WTC11 (cell line): ENCODE results near the gene DLG1. TPM values are rescaled to one million over a fixed set of nuclear protein-coding genes. Genes with fewer than 3 reads are reported as not detected.

Source experiments
- ATAC-seq: fragments of 200-7000 bp; cut with Tn5 transposase; 2 replicates; pipeline ENCODE4 v1.10.0; 2021; ENCODE audit warnings: mild to moderate bottlenecking, moderate library complexity
- CTCF ChIA-PET: fragments of 300-600 bp; sonication (Branson Sonifier 250); formaldehyde crosslinking; loops from one replicate; lab custom pipeline; 2021; ENCODE audit warnings: antibody characterized with exemption; lab: Charles Lee
- POLR2A ChIA-PET: fragments of 350-600 bp; sonication (Branson Sonifier 250); formaldehyde crosslinking; loops from one replicate; lab custom pipeline; 2021; ENCODE audit warnings: antibody characterized with exemption; lab: Charles Lee
- DNase-seq: peaks from one replicate; pipeline ENCODE4 v3.0.0; 2021; ENCODE audit warnings: low spot score
- H3K27ac Mint-ChIP-seq: 2 replicates; pipeline ENCODE4 v1.8.0; 2021; ENCODE audit warnings: mixed read lengths
- H3K27me3 Mint-ChIP-seq: 2 replicates; pipeline ENCODE4 v1.8.0; 2021; ENCODE audit warnings: low read depth, mild to moderate bottlenecking, moderate library complexity, mixed read lengths
- H3K36me3 Mint-ChIP-seq: 2 replicates; pipeline ENCODE4 v1.8.0; 2021; ENCODE audit warnings: mixed read lengths
- H3K4me1 Mint-ChIP-seq: 2 replicates; pipeline ENCODE4 v1.8.0; 2022; ENCODE audit warnings: mixed read lengths
- H3K4me3 Mint-ChIP-seq: 2 replicates; pipeline ENCODE4 v1.8.0; 2021; ENCODE audit warnings: mild to moderate bottlenecking, moderate library complexity, mixed read lengths
- H3K9me3 Mint-ChIP-seq: 2 replicates; pipeline ENCODE4 v1.8.0; 2021; ENCODE audit warnings: mixed read lengths
- ATF2 ChIP-seq: sonication (generic); formaldehyde crosslinking; IDR thresholded peaks from 2 replicates; pipeline ENCODE4 v1.8.1; 2022; ENCODE audit warnings: low read depth, missing genetic modification reagents, borderline replicate concordance
- FOXJ3 ChIP-seq: sonication (generic); formaldehyde crosslinking; IDR thresholded peaks from 2 replicates; pipeline ENCODE4 v1.9.0; 2021; ENCODE audit warnings: missing genetic modification reagents, mild to moderate bottlenecking, borderline replicate concordance
- FOXK1 ChIP-seq: sonication (generic); formaldehyde crosslinking; IDR thresholded peaks from 2 replicates; pipeline ENCODE4 v1.8.0; 2022; ENCODE audit warnings: mild to moderate bottlenecking, moderate library complexity, missing genetic modification reagents
- GABPB1 ChIP-seq: sonication (generic); formaldehyde crosslinking; IDR thresholded peaks from 2 replicates; pipeline ENCODE4 v1.8.1; 2023; ENCODE audit warnings: mild to moderate bottlenecking, missing genetic modification reagents
- JAZF1 ChIP-seq: fragments of 250-450 bp; sonication (Bioruptor Pico); IDR thresholded peaks from 2 replicates; pipeline ENCODE4 v1.9.0; 2021; ENCODE audit warnings: moderate library complexity, mild to moderate bottlenecking, inconsistent platforms
- KAT7 ChIP-seq: sonication (generic); formaldehyde crosslinking; IDR thresholded peaks from 2 replicates; pipeline ENCODE4 v1.8.1; 2023; ENCODE audit warnings: missing genetic modification reagents, mild to moderate bottlenecking, borderline replicate concordance
- NFATC4 ChIP-seq: fragments of 250-450 bp; sonication (Bioruptor Pico); IDR thresholded peaks from 2 replicates; pipeline ENCODE4 v1.9.0; 2021; ENCODE audit warnings: mild to moderate bottlenecking
- OVOL2 ChIP-seq: fragments of 250-450 bp; sonication (Bioruptor Pico); IDR thresholded peaks from 2 replicates; pipeline ENCODE4 v1.9.0; 2021; ENCODE audit warnings: mild to moderate bottlenecking, borderline replicate concordance
- RORB ChIP-seq: fragments of 250-450 bp; sonication (Bioruptor Pico); IDR thresholded peaks from 2 replicates; pipeline ENCODE4 v1.9.0; 2021; ENCODE audit warnings: mild to moderate bottlenecking
- SMAD4 ChIP-seq: sonication (generic); formaldehyde crosslinking; IDR thresholded peaks from 2 replicates; pipeline ENCODE4 v1.8.0; 2022; ENCODE audit warnings: mild to moderate bottlenecking, missing genetic modification reagents
- SP1 ChIP-seq: sonication (generic); formaldehyde crosslinking; conservative IDR thresholded peaks from 2 replicates; pipeline ENCODE4 v1.8.1; 2022; ENCODE audit warnings: missing genetic modification reagents
- ZNF219 ChIP-seq: sonication (generic); formaldehyde crosslinking; IDR thresholded peaks from 2 replicates; pipeline ENCODE4 v1.8.0; 2023; ENCODE audit warnings: missing genetic modification reagents, mild to moderate bottlenecking, borderline replicate concordance
- ZNF317 ChIP-seq: sonication (generic); formaldehyde crosslinking; IDR thresholded peaks from 2 replicates; pipeline ENCODE4 v1.8.1; 2023; ENCODE audit warnings: low read depth, mild to moderate bottlenecking, moderate library complexity, missing genetic modification reagents, borderline replicate concordance
- ZNF416 ChIP-seq: fragments of 250-450 bp; sonication (Bioruptor Pico); IDR thresholded peaks from 2 replicates; pipeline ENCODE4 v1.9.0; 2021; ENCODE audit warnings: mild to moderate bottlenecking, inconsistent platforms
- ZNF423 ChIP-seq: fragments of 250-450 bp; sonication (Bioruptor Pico); IDR thresholded peaks from 2 replicates; pipeline ENCODE4 v2.1.2; 2022; ENCODE audit warnings: mild to moderate bottlenecking, moderate library complexity
- total RNA-seq: library from RNA; stranded (reverse); gene quantifications from 3 replicates; pipeline ENCODE4 v1.2.3, GENCODE V29; 2021
- TF ChIP-seq, protein P1 (sequence below): fragments of 250-450 bp; sonication (Bioruptor Pico); conservative IDR thresholded peaks from 2 replicates; pipeline ENCODE4 v1.9.0; 2021; ENCODE audit warnings: mild to moderate bottlenecking
- TF ChIP-seq, protein P2 (sequence below): fragments of 250-450 bp; sonication (Bioruptor Pico); IDR thresholded peaks from 2 replicates; pipeline ENCODE4 v1.9.0; 2021; ENCODE audit warnings: moderate library complexity, mild to moderate bottlenecking, inconsistent platforms, borderline replicate concordance
- TF ChIP-seq, protein P3 (sequence below): sonication (generic); formaldehyde crosslinking; IDR thresholded peaks from 2 replicates; pipeline ENCODE4 v1.8.1; 2023; ENCODE audit warnings: mild to moderate bottlenecking, moderate library complexity, missing genetic modification reagents
- TF ChIP-seq, protein P4 (sequence below): sonication (generic); formaldehyde crosslinking; conservative IDR thresholded peaks from 2 replicates; pipeline ENCODE4 v1.8.1; 2022; ENCODE audit warnings: mild to moderate bottlenecking, missing genetic modification reagents
- TF ChIP-seq, protein P5 (sequence below): sonication (generic); formaldehyde crosslinking; IDR thresholded peaks from 2 replicates; pipeline ENCODE4 v1.8.0; 2022; ENCODE audit warnings: mild to moderate bottlenecking, missing genetic modification reagents

DLG1 gene
- total RNA-seq, 1 experiment from 2014 or later = 81.1 TPM

DNA sequence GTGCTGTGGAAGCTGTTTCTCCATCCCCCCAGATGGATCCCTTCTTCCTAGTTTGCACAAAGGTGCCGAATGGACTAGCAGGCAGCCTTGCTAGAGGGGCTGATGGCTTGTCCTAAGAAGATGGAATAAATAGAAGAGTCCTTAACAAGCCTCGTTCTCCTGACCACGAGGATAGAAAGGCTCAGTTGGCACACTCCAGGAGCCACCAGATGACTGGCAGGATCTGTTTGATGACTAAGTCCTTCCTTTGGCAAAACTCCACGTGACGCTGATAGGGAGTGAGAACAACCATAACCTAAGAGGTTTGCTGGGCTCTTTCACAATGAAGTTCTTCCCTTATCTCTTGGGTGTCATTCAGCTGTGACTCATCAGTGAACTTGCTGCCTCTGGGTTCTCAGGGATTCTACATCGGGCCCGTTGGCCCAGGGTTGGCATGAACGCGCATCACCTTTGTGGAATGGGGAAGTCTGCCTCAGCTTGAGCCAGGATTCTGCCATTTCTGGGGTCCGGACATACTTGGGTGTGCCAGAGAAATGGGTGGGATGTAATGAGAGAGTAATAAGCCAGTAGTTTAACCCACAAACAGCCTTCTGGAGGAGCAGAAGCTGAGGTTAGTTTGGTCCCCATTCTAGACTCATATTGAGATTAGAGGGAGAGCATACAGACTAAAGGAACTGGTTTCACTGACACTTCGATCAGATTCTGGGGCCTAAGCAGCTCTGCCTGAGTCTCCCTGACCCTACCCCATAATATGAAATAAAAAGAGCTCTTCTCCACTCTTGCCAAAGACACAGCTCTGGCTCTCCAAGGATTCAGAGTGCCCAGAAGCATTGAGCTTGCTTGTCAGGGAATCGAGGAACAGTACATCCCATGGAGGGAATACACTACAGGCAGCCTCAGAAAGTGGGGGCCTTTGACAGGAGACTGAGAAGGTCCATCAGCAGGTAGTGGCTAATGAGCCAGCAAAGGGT is 266.8 kb downstream of the DLG1 start:
- Mint-ChIP-seq H3K9me3 (peaks cover 7% of the 10 kb centered on the region), H3K4me3 (no peak overlapping the region), H3K4me1 (peaks cover 10% of the 10 kb centered on the region; the same call in 1 of the 2 replicates), H3K36me3 (no peaks in the 10 kb centered on the region), H3K27ac (no peak overlapping the region), H3K27me3 (peaks cover 25% of the 10 kb centered on the region)
- ATAC-seq (no peak), DNase-seq (no peak)
- POLR2A ChIA-PET = no interaction called here
- CTCF ChIA-PET = interaction anchor here (0.6 to 4.9 kb wide), 6 partner anchors 10 to 386 kb away, joined by 3 to 48 read pairs (median 4); no protein-coding TSS in a partner anchor
- TF ChIP-seq KAT7 = no peak
- TF ChIP-seq, protein P1, sequence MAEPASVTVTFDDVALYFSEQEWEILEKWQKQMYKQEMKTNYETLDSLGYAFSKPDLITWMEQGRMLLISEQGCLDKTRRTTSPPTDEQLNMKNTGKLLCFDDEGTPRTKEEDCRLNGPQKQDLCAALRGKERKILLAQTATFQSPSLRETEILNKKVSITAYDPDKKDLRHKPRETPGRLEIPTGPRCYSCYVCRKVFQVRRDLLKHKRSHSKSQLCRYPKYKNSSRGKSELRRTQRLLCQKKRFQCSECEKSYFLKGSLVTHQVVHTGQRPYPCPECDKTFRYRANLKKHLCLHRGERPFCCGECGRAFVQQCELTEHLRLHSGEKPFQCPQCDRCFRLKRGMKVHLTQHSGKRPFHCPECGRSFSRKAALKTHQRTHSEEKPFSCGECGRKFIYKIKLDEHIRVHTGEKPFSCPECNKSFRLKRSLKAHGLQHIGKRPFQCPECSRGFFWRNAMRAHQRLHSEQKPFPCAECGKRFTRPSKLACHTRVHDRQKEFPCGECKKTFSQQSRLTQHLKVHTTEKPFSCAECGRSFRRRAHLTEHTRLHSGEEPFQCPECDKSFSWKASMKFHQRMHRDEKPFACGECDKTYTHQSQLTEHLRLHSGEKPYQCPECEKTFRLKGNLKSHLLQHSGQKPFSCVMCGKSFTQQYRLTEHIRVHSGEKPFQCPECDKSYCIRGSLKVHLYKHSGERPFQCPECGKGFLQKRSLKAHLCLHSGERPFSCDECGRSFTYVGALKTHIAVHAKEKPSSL (CRISPR knock-in tag) = no peak
- no peak for TF ChIP-seq FOXJ3 (CRISPR knock-in tag)

- H3K9me3 Mint-ChIP-seq = peaks cover 7% of the 10 kb centered on the region
- ChIA-PET CTCF (interaction anchor here (0.6 to 4.9 kb wide), 20 partner anchors 9 to 700 kb away, joined by 3 to 48 read pairs (median 4); no protein-coding TSS in a partner anchor), POLR2A (interaction anchor here (0.7 kb wide), 1 partner anchor 294 kb away, joined by 3 read pairs; no protein-coding TSS in a partner anchor)
- ATAC-seq (peak; percentile 7), DNase-seq (no peak)
- H3K27me3 Mint-ChIP-seq = peaks cover 25% of the 10 kb centered on the region
- peaks cover 10% of the 10 kb centered on the region; the same call in 1 of the 2 replicates for H3K4me1 Mint-ChIP-seq
- no peaks in the 10 kb centered on the region for H3K36me3 Mint-ChIP-seq
- H3K4me3 Mint-ChIP-seq = peak overlapping the region; percentile 17
- no peak overlapping the region for H3K27ac Mint-ChIP-seq
- TF ChIP-seq SMAD4 (CRISPR knock-in tag) (no peak), OVOL2 (CRISPR knock-in tag) (no peak)
- TF ChIP-seq, protein P2, sequence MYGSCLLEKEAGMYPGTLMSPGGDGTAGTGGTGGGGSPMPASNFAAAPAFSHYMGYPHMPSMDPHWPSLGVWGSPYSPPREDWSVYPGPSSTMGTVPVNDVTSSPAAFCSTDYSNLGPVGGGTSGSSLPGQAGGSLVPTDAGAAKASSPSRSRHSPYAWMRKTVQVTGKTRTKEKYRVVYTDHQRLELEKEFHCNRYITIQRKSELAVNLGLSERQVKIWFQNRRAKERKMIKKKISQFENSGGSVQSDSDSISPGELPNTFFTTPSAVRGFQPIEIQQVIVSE (CRISPR knock-in tag) = no peak
Observed at GRCh38 chr3:197030379-197031314, 267.8 kb downstream of the DLG1 start.

- Mint-ChIP-seq H3K4me1 (peaks cover 10% of the 10 kb centered on the region; the same call in 1 of the 2 replicates), H3K27me3 (peaks cover 20% of the 10 kb centered on the region), H3K27ac (no peak within 1 kb of the TSS), H3K36me3 (no peaks in the 10 kb centered on the region), H3K4me3 (peak within 1 kb of the TSS; percentile 75), H3K9me3 (peaks cover 4% of the 10 kb centered on the region)
- DNase-seq (peak; percentile 70), ATAC-seq (peak; percentile 82)
- ChIA-PET POLR2A (interaction anchor here (0.5 kb wide), 1 partner anchor 553 kb away, joined by 4 read pairs; no protein-coding TSS in a partner anchor), CTCF (interaction anchor here (0.6 to 4.9 kb wide), 25 partner anchors 8 to 501 kb away, joined by 3 to 48 read pairs (median 4); no protein-coding TSS in a partner anchor)
- TF ChIP-seq, protein P3, sequence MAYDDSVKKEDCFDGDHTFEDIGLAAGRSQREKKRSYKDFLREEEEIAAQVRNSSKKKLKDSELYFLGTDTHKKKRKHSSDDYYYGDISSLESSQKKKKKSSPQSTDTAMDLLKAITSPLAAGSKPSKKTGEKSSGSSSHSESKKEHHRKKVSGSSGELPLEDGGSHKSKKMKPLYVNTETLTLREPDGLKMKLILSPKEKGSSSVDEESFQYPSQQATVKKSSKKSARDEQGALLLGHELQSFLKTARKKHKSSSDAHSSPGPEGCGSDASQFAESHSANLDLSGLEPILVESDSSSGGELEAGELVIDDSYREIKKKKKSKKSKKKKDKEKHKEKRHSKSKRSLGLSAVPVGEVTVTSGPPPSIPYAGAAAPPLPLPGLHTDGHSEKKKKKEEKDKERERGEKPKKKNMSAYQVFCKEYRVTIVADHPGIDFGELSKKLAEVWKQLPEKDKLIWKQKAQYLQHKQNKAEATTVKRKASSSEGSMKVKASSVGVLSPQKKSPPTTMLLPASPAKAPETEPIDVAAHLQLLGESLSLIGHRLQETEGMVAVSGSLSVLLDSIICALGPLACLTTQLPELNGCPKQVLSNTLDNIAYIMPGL (CRISPR knock-in tag) = peak; percentile 88
- no peak for TF ChIP-seq RORB
- no peak for TF ChIP-seq NFATC4 (CRISPR knock-in tag)
- no peak for TF ChIP-seq GABPB1
- TF ChIP-seq, protein P4, sequence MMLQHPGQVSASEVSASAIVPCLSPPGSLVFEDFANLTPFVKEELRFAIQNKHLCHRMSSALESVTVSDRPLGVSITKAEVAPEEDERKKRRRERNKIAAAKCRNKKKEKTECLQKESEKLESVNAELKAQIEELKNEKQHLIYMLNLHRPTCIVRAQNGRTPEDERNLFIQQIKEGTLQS (CRISPR knock-in tag) = no peak
- TF ChIP-seq ZNF317 (CRISPR knock-in tag) = 0 out of 2 replicates have a peak, but pooled peaks have one; percentile 25
- peak; percentile 56; the same call in 1 of the 2 replicates for TF ChIP-seq SP1
- no peak for TF ChIP-seq ZNF219
- TF ChIP-seq, protein P5, sequence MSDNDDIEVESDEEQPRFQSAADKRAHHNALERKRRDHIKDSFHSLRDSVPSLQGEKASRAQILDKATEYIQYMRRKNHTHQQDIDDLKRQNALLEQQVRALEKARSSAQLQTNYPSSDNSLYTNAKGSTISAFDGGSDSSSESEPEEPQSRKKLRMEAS (CRISPR knock-in tag) = no peak
- no peak for TF ChIP-seq ZNF416
- no peak; the same call in 1 of the 2 replicates for TF ChIP-seq FOXK1
- TF ChIP-seq JAZF1 (CRISPR knock-in tag) = no peak
- peak; percentile 59 for TF ChIP-seq ZNF423 (CRISPR knock-in tag)
- TF ChIP-seq ATF2 (CRISPR knock-in tag) = no peak
Observed at GRCh38 chr3:197029511-197030167, 268.8 kb downstream of the DLG1 start, which contains the start of gene MELTF. Gene MELTF (minus strand): TSS chr3:197029817. CDS start chr3:197029702, 115 bp downstream.
